GM12891 (cell line): ENCODE results near the gene SORL1.

Experiments
- POLR2A ChIP-seq: IDR thresholded peaks from 2 replicates; pipeline ENCODE4 v1.6.1; 2011; ENCODE audit warnings: low read depth, low read length, control low read depth
- POLR2AphosphoS5 ChIP-seq: IDR thresholded peaks from 2 replicates; pipeline ENCODE4 v1.6.1; 2011; ENCODE audit warnings: low read depth, low read length, control low read depth
- POU2F2 ChIP-seq: IDR thresholded peaks from 2 replicates; pipeline ENCODE4 v1.6.1; 2011; ENCODE audit warnings: low read depth, mild to moderate bottlenecking, control low read depth, low read length, moderate library complexity
- TAF1 ChIP-seq: IDR thresholded peaks from 2 replicates; pipeline ENCODE4 v1.6.1; 2011; ENCODE audit warnings: low read depth, low read length, control low read depth

DNA sequence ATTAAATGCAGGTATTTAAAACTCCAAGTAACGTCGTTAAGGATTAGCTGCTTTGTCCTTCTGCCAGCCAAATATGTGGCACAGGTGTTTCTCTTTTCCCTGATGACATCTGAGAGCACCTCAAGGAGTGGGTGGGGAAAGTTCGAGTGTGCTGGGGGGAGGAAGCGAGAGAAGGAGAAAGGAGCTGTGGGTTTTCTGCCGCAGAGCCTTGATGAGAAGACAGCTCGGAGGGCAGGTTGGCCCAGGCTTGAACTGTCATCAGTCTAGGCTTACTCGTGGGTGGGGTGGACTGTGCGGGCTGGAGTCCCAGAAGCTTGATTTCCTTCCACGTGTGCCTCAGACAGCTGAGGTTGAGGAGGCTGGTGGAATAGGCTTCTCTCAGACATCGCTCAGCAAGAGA, 15.9 kb downstream of the SORL1 start:
- no peak for TF ChIP-seq TAF1
- peak; percentile 86 for TF ChIP-seq POU2F2
- TF ChIP-seq POLR2AphosphoS5, result peak; percentile 78; the same call in 1 of the 2 replicates
- TF ChIP-seq POLR2A, result peak; percentile 73
